ENCODE measurements around the gene FHOD3. TPM values are rescaled to one million over a fixed set of nuclear protein-coding genes. Genes with fewer than 3 reads are reported as not detected.

Gene FHOD3
- polyA plus RNA-seq, 1 donor from 2014 or later, result not detected

GRCh38 chr18:36323421-36323820 lies 25.9 kb downstream of the FHOD3 start:
- Mint-ChIP-seq H3K9me3 (peaks cover 0 to 14% (median 8%) of the 10 kb centered on the region in 3 donors), H3K36me3 (no peaks in the 10 kb centered on the region), H3K4me3 (no peak overlapping the region), H3K27me3 (peaks cover 24% of the 10 kb centered on the region), H3K4me1 (peaks cover 0 to 2% (median 0%) of the 10 kb centered on the region in 3 donors), H3K27ac (peak overlapping the region in 1 of 3 donors; percentile 17)

DNA sequence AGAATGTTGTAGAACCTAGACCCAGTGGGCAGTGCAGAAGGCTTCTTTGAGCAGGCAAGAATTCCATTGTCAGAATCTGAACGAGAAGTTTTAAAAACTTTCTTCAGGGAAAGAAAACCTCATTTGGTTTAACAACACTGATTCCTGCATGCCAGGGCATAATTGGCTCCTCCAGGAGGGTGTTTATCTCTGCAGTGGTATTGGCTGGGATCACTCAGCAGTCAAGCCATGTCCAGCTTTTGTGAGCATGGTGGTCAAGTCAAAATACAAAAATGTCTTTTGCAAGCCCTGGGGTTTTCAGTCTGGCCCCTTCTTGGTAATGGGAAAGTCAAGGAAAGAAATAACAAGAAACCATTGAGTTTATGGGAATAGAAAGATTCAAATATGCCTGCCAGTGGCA lies 28.3 kb downstream of the FHOD3 start:
- Mint-ChIP-seq H3K27ac (no peak overlapping the region), H3K4me3 (no peak overlapping the region), H3K36me3 (no peaks in the 10 kb centered on the region), H3K4me1 (peaks cover 0 to 2% (median 0%) of the 10 kb centered on the region in 3 donors), H3K27me3 (peaks cover 30% of the 10 kb centered on the region), H3K9me3 (peaks cover 0 to 1% (median 0%) of the 10 kb centered on the region in 3 donors)

- H3K36me3 Mint-ChIP-seq, result no peaks in the 10 kb centered on the region
- peaks cover 0 to 2% (median 0%) of the 10 kb centered on the region in 3 donors for H3K4me1 Mint-ChIP-seq
- peaks cover 0 to 1% (median 0%) of the 10 kb centered on the region in 3 donors for H3K9me3 Mint-ChIP-seq
- no peak overlapping the region for H3K27ac Mint-ChIP-seq
- H3K4me3 Mint-ChIP-seq, result no peak overlapping the region
- peaks cover 29% of the 10 kb centered on the region for H3K27me3 Mint-ChIP-seq
These were observed 29.3 kb downstream of the FHOD3 start for GRCh38 chr18:36326771-36327170.

DNA sequence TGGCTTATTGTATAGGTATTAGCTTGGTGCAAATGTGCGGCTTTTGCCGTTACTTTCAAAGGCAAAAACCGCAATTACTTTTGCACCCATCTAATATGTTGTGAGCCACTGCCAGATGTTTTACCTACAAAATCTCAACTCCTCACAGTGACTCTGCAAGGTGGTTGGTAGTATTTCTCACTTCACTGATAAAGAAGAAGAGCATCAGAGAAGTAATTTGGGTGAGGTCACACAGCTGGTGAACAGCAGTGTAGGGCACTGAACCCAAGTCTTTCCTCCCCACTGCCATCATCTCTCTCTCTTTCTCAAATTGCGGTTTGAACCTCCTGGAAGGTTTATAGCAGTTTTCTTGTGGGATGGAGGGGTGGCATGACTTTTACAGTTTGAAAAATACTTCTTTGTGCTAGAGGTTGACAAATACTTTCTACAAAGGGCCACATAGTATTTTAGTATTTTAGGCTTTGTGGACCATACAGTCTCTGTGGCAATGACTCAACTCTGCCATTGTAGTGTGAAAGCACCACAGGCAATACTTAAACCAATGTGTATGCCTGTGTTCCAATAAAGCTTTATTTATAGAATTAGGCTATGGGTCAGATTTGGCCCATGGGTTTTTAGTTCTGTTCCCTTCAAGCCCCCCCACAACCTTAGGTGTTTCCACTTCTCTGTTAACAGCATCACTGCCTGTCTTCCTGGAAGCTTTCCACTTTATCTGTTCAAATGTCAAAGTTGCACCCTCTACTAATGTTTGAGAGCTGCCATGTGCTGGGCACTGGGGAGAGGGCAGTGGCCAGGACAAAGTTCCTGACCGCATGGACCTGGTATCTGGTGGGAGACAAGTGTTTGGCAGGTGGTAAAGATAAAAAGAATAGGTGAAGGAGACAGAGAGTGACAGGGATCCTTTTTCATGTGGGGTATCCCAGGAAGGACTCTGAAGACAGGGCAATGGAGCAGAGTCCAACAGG lies 30.1 kb downstream of the FHOD3 start:
- Mint-ChIP-seq H3K27me3 (peaks cover 25% of the 10 kb centered on the region), H3K4me3 (no peak overlapping the region), H3K27ac (no peak overlapping the region), H3K36me3 (no peaks in the 10 kb centered on the region), H3K4me1 (no peaks in the 10 kb centered on the region), H3K9me3 (peaks cover 0 to 1% (median 0%) of the 10 kb centered on the region in 3 donors)

GRCh38 chr18:36328385-36328858 lies 30.9 kb downstream of the FHOD3 start:
- Mint-ChIP-seq H3K9me3 (peaks cover 0 to 1% (median 0%) of the 10 kb centered on the region in 3 donors), H3K27me3 (peaks cover 25% of the 10 kb centered on the region), H3K36me3 (no peaks in the 10 kb centered on the region), H3K4me1 (no peaks in the 10 kb centered on the region), H3K27ac (no peak overlapping the region), H3K4me3 (no peak overlapping the region)

- no peaks in the 10 kb centered on the region for H3K4me1 Mint-ChIP-seq
These were observed 31.4 kb downstream of the FHOD3 start for GRCh38 chr18:36328916-36329315.

DNA sequence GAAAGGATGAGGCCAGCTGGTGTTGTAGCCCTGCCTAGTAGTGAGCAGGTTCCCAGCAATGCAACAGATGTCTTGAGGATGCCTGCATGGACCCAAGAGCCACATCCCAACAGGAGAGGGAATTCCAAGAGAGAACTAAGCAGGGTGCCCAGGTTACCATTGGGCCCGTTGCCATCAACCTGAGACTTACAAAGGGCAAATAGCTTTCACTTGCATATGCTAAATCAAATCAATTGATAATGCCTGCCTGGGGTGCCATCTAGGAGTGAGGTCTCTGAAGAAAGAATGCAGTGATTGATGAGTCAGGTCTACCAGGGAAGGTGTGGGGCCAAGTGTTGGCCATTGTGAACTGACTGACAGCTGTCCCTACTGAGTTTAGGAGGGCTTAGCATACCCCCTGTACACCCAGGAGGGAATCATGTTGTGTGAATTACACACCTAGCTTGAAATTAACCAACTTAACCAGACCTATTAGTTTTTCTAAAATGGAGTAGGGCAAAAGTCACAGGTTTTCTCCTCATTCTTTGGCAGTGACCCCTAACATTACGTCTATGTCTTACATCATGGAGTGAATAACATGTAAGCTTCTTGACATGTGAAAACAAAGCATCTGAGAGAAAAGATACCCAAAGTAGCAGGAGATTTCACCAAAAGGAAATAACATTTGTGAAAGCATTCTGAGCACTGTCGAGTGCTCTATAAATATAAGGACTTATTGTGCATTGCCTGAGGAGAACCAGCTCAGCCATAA lies 32.3 kb downstream of the FHOD3 start:
- peaks cover 0 to 1% (median 0%) of the 10 kb centered on the region in 3 donors for H3K9me3 Mint-ChIP-seq
- no peak overlapping the region for H3K4me3 Mint-ChIP-seq
- H3K27ac Mint-ChIP-seq, result no peak overlapping the region
- peaks cover 21% of the 10 kb centered on the region for H3K27me3 Mint-ChIP-seq
- no peaks in the 10 kb centered on the region for H3K36me3 Mint-ChIP-seq
- no peaks in the 10 kb centered on the region for H3K4me1 Mint-ChIP-seq

More at GRCh38 chr18:36328916-36329315, 31.4 kb downstream of the FHOD3 start:
- no peaks in the 10 kb centered on the region for H3K36me3 Mint-ChIP-seq
- H3K27ac Mint-ChIP-seq, result no peak overlapping the region
- peak overlapping the region in 1 of 4 donors; percentile 39 for H3K4me3 Mint-ChIP-seq
- H3K9me3 Mint-ChIP-seq, result peaks cover 0 to 1% (median 0%) of the 10 kb centered on the region in 3 donors
- peaks cover 23% of the 10 kb centered on the region for H3K27me3 Mint-ChIP-seq

DNA sequence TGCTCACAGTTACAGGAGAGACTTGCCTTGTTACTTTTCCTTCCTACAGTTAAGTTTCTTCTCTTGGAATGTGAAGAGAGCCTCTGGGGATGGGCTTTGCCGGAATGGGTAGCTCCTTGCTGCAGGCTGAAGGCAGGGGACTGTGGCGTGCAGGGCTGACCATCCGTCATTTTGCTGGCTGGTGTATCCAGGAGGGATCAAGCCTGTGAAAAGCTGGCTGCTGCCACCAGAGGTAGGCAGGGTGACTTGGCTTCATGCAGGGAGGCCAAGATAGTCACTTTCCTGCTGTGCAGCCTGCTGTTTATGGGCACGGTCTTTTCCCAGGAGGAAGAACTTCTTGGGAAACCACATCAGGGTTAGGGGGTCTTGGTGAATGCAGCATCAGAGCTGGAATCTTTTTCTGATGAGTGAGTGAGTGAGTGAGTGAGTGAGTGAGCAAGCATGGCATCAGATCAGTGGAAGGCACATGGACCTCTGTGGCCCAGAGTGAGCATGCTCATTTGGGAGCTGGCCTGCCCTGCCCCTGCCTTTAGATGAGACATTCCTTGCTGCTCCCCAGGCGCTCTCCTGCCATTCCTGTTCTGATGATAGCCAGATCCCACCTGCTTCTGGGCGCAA lies 33.0 kb downstream of the FHOD3 start:
- H3K4me3 Mint-ChIP-seq, result no peak overlapping the region
- no peak overlapping the region for H3K27ac Mint-ChIP-seq
- H3K9me3 Mint-ChIP-seq, result peaks cover 0 to 1% (median 0%) of the 10 kb centered on the region in 3 donors
- H3K4me1 Mint-ChIP-seq, result no peaks in the 10 kb centered on the region
- H3K36me3 Mint-ChIP-seq, result no peaks in the 10 kb centered on the region
- H3K27me3 Mint-ChIP-seq, result peaks cover 21% of the 10 kb centered on the region

DNA sequence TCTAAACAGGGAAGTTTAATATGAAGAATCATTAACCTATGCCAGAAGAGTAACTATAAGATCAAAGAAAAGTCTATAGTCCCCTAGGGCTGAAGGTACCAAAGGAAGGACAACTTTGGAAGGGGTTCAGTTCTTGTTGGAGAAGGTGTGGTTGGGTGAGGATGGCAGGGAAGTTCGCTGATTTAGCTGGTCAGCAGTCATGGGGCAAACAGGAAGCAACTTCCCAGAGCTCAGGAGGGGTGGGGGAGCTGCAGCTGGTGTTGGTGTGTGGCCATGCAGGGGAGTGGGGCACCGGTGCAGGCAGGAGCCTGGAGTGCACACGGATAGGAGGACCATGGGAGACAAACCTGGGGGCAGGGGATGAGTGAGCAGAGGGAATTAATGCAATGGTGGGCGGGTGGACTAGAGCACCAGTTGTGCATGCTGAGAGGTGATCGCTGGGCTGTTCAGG lies 34.0 kb downstream of the FHOD3 start:
- H3K9me3 Mint-ChIP-seq, result peaks cover 0 to 1% (median 0%) of the 10 kb centered on the region in 3 donors
- peaks cover 19% of the 10 kb centered on the region for H3K27me3 Mint-ChIP-seq
- no peaks in the 10 kb centered on the region for H3K4me1 Mint-ChIP-seq
- no peaks in the 10 kb centered on the region for H3K36me3 Mint-ChIP-seq
- no peak overlapping the region for H3K4me3 Mint-ChIP-seq
- H3K27ac Mint-ChIP-seq, result no peak overlapping the region

DNA sequence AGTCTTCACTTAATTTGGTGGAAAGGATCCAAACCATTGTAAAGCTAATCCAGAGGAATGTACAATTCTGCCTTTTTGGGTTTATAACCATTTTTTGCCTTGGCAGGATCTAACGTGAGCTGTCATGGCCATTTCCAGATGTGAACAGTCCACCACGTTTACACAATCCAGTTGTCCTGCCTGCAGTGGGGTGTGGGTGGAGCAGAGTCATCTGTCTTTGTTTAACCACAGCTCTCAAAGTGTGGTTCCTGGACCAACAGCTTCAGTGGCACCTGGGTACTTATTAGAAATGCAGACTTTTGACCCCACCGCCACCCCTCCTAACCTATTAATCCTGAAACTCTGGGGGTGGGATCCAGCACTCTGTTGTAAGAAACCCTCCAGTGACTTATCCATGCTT lies 35.9 kb downstream of the FHOD3 start:
- H3K9me3 Mint-ChIP-seq, result peaks cover 0 to 1% (median 0%) of the 10 kb centered on the region in 3 donors
- H3K4me1 Mint-ChIP-seq, result peaks cover 0 to 2% (median 0%) of the 10 kb centered on the region in 3 donors
- H3K27ac Mint-ChIP-seq, result no peak overlapping the region
- no peaks in the 10 kb centered on the region for H3K36me3 Mint-ChIP-seq
- no peak overlapping the region for H3K4me3 Mint-ChIP-seq
- H3K27me3 Mint-ChIP-seq, result peaks cover 15% of the 10 kb centered on the region

DNA sequence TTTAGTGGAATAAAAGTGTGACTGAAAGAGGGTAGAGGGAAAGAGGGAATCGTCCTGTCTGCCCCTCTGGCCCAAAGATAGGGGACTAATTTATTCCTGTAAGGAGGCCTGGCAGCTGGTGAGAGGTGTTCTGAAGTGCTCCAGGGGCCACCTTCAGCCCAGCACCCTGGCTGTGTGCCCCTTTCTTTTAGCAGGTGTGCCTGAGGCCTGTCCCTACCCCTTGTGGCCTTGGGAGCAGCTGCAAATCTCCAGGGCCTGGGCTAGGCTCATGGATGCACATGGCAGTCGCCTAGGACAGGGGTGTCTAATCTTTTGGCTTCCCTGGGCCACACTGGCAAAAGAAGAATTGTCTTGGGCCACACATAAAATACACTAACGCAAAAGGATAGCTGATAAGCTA lies 37.3 kb downstream of the FHOD3 start:
- peaks cover 8% of the 10 kb centered on the region for H3K27me3 Mint-ChIP-seq
- peaks cover 0 to 2% (median 0%) of the 10 kb centered on the region in 3 donors for H3K4me1 Mint-ChIP-seq
- no peak overlapping the region for H3K27ac Mint-ChIP-seq

GRCh38 chr18:36335476-36336279 lies 38.2 kb downstream of the FHOD3 start:
- peaks cover 4% of the 10 kb centered on the region for H3K27me3 Mint-ChIP-seq
- no peak overlapping the region for H3K4me3 Mint-ChIP-seq
- H3K9me3 Mint-ChIP-seq, result no peaks in the 10 kb centered on the region
- no peaks in the 10 kb centered on the region for H3K36me3 Mint-ChIP-seq
- H3K4me1 Mint-ChIP-seq, result peaks cover 0 to 2% (median 0%) of the 10 kb centered on the region in 3 donors
- no peak overlapping the region for H3K27ac Mint-ChIP-seq

More for the DNA sequence above, 37.3 kb downstream of the FHOD3 start:
- Mint-ChIP-seq H3K9me3 (no peaks in the 10 kb centered on the region), H3K36me3 (no peaks in the 10 kb centered on the region), H3K4me3 (no peak overlapping the region)

- Mint-ChIP-seq H3K9me3 (peaks cover 2 to 10% (median 9%) of the 10 kb centered on the region in 3 donors), H3K27me3 (peaks cover 2% of the 10 kb centered on the region), H3K36me3 (no peaks in the 10 kb centered on the region), H3K4me3 (no peak overlapping the region), H3K4me1 (peaks cover 0 to 2% (median 0%) of the 10 kb centered on the region in 3 donors), H3K27ac (no peak overlapping the region)
These were observed 40.3 kb downstream of the FHOD3 start for GRCh38 chr18:36337679-36338402.
